GM12865 (cell line): ENCODE measurements around the gene LDLRAD4.

Source experiments
- DNase-seq: peaks from one replicate; pipeline ENCODE4 v3.0.0; 2010; ENCODE audit warnings: low read depth
- H3K4me3 ChIP-seq: 2 replicates; pipeline ENCODE4 v1.5.1; 2011; ENCODE audit warnings: mild to moderate bottlenecking, low read depth, low read length, control low read depth
- CTCF ChIP-seq: IDR thresholded peaks from 2 replicates; pipeline ENCODE4 v1.5.1; 2011; ENCODE audit warnings: low read length, control low read depth, low read depth, inconsistent platforms; ENCODE audit not compliant: insufficient read depth; ENCODE audit errors: missing control alignments

The LDLRAD4 gene

GRCh38 chr18:13393338-13393737 is 174.8 kb downstream of the LDLRAD4 start:
- no peak overlapping the region for H3K4me3 ChIP-seq
- no peak for TF ChIP-seq CTCF
- no peak for DNase-seq

GRCh38 chr18:13394801-13395200 is 176.2 kb downstream of the LDLRAD4 start:
- no peak for DNase-seq
- H3K4me3 ChIP-seq = no peak overlapping the region
- no peak for TF ChIP-seq CTCF

- no peak overlapping the region for H3K4me3 ChIP-seq
- DNase-seq = no peak
- no peak for TF ChIP-seq CTCF
Observed at GRCh38 chr18:13395577-13395976, 177.0 kb downstream of the LDLRAD4 start.

GRCh38 chr18:13397504-13398163 is 179.1 kb downstream of the LDLRAD4 start:
- no peak overlapping the region for H3K4me3 ChIP-seq
- no peak for DNase-seq
- no peak for TF ChIP-seq CTCF

GRCh38 chr18:13398631-13399030 is 180.1 kb downstream of the LDLRAD4 start:
- no peak for TF ChIP-seq CTCF
- no peak for DNase-seq
- no peak overlapping the region for H3K4me3 ChIP-seq

- no peak for DNase-seq
- TF ChIP-seq CTCF = no peak
- H3K4me3 ChIP-seq = no peak overlapping the region
Observed at GRCh38 chr18:13399511-13399910, 181.0 kb downstream of the LDLRAD4 start.

- TF ChIP-seq CTCF = no peak
- no peak for DNase-seq
- H3K4me3 ChIP-seq = no peak overlapping the region
Observed at GRCh38 chr18:13400636-13401315, 182.2 kb downstream of the LDLRAD4 start.
